Stimulated activated CD4-positive, alpha-beta T cell treated with anti-CD3 and anti-CD28 coated beads, Interleukin-4, amount 100 ng/mL, for 1 hour (primary cell): ENCODE measurements around the gene PHF23.

Experiments
- DNase-seq: peaks from one replicate; pipeline ENCODE4 v3.0.0-alpha.2; 2020

Gene PHF23

GRCh38 chr17:7196651-7197401 is 42.4 kb downstream of the PHF23 start:
- no peak for DNase-seq

- DNase-seq: no peak
Measured at GRCh38 chr17:7195971-7196370, 43.3 kb downstream of the PHF23 start.

- no peak for DNase-seq
Measured at GRCh38 chr17:7192271-7192937, 46.9 kb downstream of the PHF23 start.

- DNase-seq: peak; percentile 33
Measured at GRCh38 chr17:7191571-7192270, 47.5 kb downstream of the PHF23 start.

GRCh38 chr17:7191069-7191468 is 48.2 kb downstream of the PHF23 start:
- DNase-seq: no peak

- DNase-seq: no peak
Measured at GRCh38 chr17:7190276-7190917, 48.9 kb downstream of the PHF23 start.

GRCh38 chr17:7186241-7186640 is 53.0 kb downstream of the PHF23 start:
- DNase-seq: no peak
